Sigmoid colon (tissue), 4 donors: ENCODE data around the gene CHMP4A.

ENCODE experiments used
- EP300 ChIP-seq, 4 donors: sonication (generic); formaldehyde crosslinking; IDR thresholded peaks; one replicate each; pipeline ENCODE4 v1.6.1; 2017; ENCODE audit warnings: antibody characterized with exemption in 4 of 4
- TF ChIP-seq, protein P1 (sequence below), 4 experiments: fragments of 450-650 bp in 3 of 4; fragments of 200-600 bp in 1 of 4; IDR thresholded peaks; one replicate each; pipeline ENCODE4 v1.5.1; 2016 to 2019; ENCODE audit warnings: antibody characterized with exemption in 4 of 4, mild to moderate bottlenecking in 3 of 4, moderate library complexity in 2 of 4

DNA sequence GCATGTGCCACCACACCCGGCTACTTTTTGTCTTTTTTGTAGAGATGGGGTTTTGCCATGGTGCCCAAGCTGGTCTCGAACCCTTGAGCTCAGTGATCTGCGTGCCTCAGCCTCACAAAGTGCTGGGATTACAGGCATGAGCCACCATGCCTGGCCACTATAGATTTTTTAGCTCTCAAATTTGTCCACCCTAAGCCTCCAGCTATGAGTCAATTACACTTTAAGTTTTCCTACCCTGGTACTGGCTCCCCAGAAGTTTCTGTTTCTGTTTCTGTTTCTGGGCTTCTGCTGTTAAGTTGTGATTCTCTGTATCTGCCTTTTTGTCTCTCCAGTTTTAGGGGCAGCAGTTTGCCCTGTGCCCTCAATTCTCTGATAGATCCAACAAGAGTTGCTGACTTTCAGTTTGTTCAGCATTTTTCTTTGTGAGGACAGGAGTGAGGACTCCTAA is 33.5 kb upstream of the CHMP4A start:
- TF ChIP-seq, protein P1, sequence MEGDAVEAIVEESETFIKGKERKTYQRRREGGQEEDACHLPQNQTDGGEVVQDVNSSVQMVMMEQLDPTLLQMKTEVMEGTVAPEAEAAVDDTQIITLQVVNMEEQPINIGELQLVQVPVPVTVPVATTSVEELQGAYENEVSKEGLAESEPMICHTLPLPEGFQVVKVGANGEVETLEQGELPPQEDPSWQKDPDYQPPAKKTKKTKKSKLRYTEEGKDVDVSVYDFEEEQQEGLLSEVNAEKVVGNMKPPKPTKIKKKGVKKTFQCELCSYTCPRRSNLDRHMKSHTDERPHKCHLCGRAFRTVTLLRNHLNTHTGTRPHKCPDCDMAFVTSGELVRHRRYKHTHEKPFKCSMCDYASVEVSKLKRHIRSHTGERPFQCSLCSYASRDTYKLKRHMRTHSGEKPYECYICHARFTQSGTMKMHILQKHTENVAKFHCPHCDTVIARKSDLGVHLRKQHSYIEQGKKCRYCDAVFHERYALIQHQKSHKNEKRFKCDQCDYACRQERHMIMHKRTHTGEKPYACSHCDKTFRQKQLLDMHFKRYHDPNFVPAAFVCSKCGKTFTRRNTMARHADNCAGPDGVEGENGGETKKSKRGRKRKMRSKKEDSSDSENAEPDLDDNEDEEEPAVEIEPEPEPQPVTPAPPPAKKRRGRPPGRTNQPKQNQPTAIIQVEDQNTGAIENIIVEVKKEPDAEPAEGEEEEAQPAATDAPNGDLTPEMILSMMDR (IDR thresholded peaks at IDR 0.05): no peak
- TF ChIP-seq EP300 (IDR thresholded peaks at IDR 0.05): no peak
